ENCODE measurements around the gene SLC36A3. TPM values are rescaled to one million over a fixed set of nuclear protein-coding genes. Genes with fewer than 3 reads are reported as not detected.

SLC36A3 gene
- not detected for polyA plus RNA-seq (2013)

GRCh38 chr5:151303666-151304065 lies at the start of gene SLC36A3:
SLC36A3 (minus strand) TSS chr5:151303766; CDS start chr5:151303354, 412 bp downstream.
- Histone ChIP-seq H3K4me1 (ENCODE audit: control extremely low read depth in 1 of 4, control insufficient read depth in 4 of 4, insufficient read depth in 4 of 4, low read length in 3 of 4) (no peaks in the 10 kb centered on the region), H3K27ac (ENCODE audit: insufficient read depth in 1 of 2, low read depth in 1 of 2, low read length in 2 of 2, poor library complexity in 1 of 2, severe bottlenecking in 2 of 2) (no peak within 1 kb of the TSS), H3K9me3 (ENCODE audit: control extremely low read depth in 1 of 5, control insufficient read depth in 4 of 5, insufficient read depth in 2 of 5, low read depth in 1 of 5, low read length in 4 of 5) (no peaks in the 10 kb centered on the region), H3K27me3 (replicated peaks in 2 of 5; ENCODE audit: control insufficient read depth in 4 of 5, insufficient read depth in 5 of 5, low read length in 4 of 5) (peaks cover 0 to 9% (median 0%) of the 10 kb centered on the region in 5 experiments), H3K36me3 (ENCODE audit: control insufficient read depth in 4 of 4, insufficient read depth in 4 of 4, low read length in 3 of 4) (no peaks in the 10 kb centered on the region), H3K4me3 (ENCODE audit: control insufficient read depth in 1 of 7, extremely low read depth in 1 of 7, insufficient read depth in 4 of 7, low read depth in 2 of 7, low read length in 6 of 7) (no peak within 1 kb of the TSS)
- POLR2A ChIA-PET, result no interaction called here
- CTCF ChIA-PET, result no interaction called here
- DNase-seq, result no peak
- WGBS (ENCODE audit: insufficient coverage), result 82% methylated on average over 1 of the region's 2 CpGs

GRCh38 chr5:151351671-151352070 lies 48.1 kb upstream of the SLC36A3 start:
- Histone ChIP-seq H3K4me1 (ENCODE audit: control extremely low read depth in 1 of 4, control insufficient read depth in 4 of 4, insufficient read depth in 4 of 4, low read length in 3 of 4) (no peaks in the 10 kb centered on the region), H3K27ac (ENCODE audit: insufficient read depth in 1 of 2, low read depth in 1 of 2, low read length in 2 of 2, poor library complexity in 1 of 2, severe bottlenecking in 2 of 2) (no peak overlapping the region), H3K4me3 (ENCODE audit: control insufficient read depth in 1 of 7, extremely low read depth in 1 of 7, insufficient read depth in 4 of 7, low read depth in 2 of 7, low read length in 6 of 7) (no peak overlapping the region), H3K36me3 (ENCODE audit: control insufficient read depth in 4 of 4, insufficient read depth in 4 of 4, low read length in 3 of 4) (no peaks in the 10 kb centered on the region), H3K9me3 (ENCODE audit: control extremely low read depth in 1 of 5, control insufficient read depth in 4 of 5, insufficient read depth in 2 of 5, low read depth in 1 of 5, low read length in 4 of 5) (no peaks in the 10 kb centered on the region), H3K27me3 (replicated peaks in 2 of 5; ENCODE audit: control insufficient read depth in 4 of 5, insufficient read depth in 5 of 5, low read length in 4 of 5) (peaks cover 0 to 22% (median 16%) of the 10 kb centered on the region in 5 experiments)
- CTCF ChIA-PET, result no interaction called here
- 90% methylated on average over 1 of the region's 1 CpG for WGBS (ENCODE audit: insufficient coverage)
- POLR2A ChIA-PET, result no interaction called here
- no peak for DNase-seq

GRCh38 chr5:151348789-151349188 lies 45.2 kb upstream of the SLC36A3 start:
- no peaks in the 10 kb centered on the region for H3K36me3 ChIP-seq (ENCODE audit: control insufficient read depth in 4 of 4, insufficient read depth in 4 of 4, low read length in 3 of 4)
- WGBS (ENCODE audit: insufficient coverage), result 61% methylated on average over 2 of the region's 6 CpGs
- H3K9me3 ChIP-seq (ENCODE audit: control extremely low read depth in 1 of 5, control insufficient read depth in 4 of 5, insufficient read depth in 2 of 5, low read depth in 1 of 5, low read length in 4 of 5), result no peaks in the 10 kb centered on the region
- H3K27me3 ChIP-seq (replicated peaks in 2 of 5; ENCODE audit: control insufficient read depth in 4 of 5, insufficient read depth in 5 of 5, low read length in 4 of 5), result peaks cover 0 to 50% (median 24%) of the 10 kb centered on the region in 5 experiments
- no peak for DNase-seq
- CTCF ChIA-PET, result interaction anchor here (1.1 kb wide), 1 partner anchor 36 kb away, joined by 4 read pairs; no protein-coding TSS in a partner anchor
- no peak overlapping the region for H3K4me3 ChIP-seq (ENCODE audit: control insufficient read depth in 1 of 7, extremely low read depth in 1 of 7, insufficient read depth in 4 of 7, low read depth in 2 of 7, low read length in 6 of 7)
- POLR2A ChIA-PET, result no interaction called here
- H3K27ac ChIP-seq (ENCODE audit: insufficient read depth in 1 of 2, low read depth in 1 of 2, low read length in 2 of 2, poor library complexity in 1 of 2, severe bottlenecking in 2 of 2), result no peak overlapping the region
- H3K4me1 ChIP-seq (ENCODE audit: control extremely low read depth in 1 of 4, control insufficient read depth in 4 of 4, insufficient read depth in 4 of 4, low read length in 3 of 4), result no peaks in the 10 kb centered on the region

- no peak for DNase-seq
- Histone ChIP-seq H3K9me3 (ENCODE audit: control extremely low read depth in 1 of 5, control insufficient read depth in 4 of 5, insufficient read depth in 2 of 5, low read depth in 1 of 5, low read length in 4 of 5) (no peaks in the 10 kb centered on the region), H3K4me1 (ENCODE audit: control extremely low read depth in 1 of 4, control insufficient read depth in 4 of 4, insufficient read depth in 4 of 4, low read length in 3 of 4) (no peaks in the 10 kb centered on the region), H3K4me3 (ENCODE audit: control insufficient read depth in 1 of 7, extremely low read depth in 1 of 7, insufficient read depth in 4 of 7, low read depth in 2 of 7, low read length in 6 of 7) (no peak within 1 kb of the TSS), H3K27me3 (replicated peaks in 2 of 5; ENCODE audit: control insufficient read depth in 4 of 5, insufficient read depth in 5 of 5, low read length in 4 of 5) (peaks cover 0 to 65% (median 25%) of the 10 kb centered on the region in 5 experiments), H3K27ac (ENCODE audit: insufficient read depth in 1 of 2, low read depth in 1 of 2, low read length in 2 of 2, poor library complexity in 1 of 2, severe bottlenecking in 2 of 2) (no peak within 1 kb of the TSS), H3K36me3 (ENCODE audit: control insufficient read depth in 4 of 4, insufficient read depth in 4 of 4, low read length in 3 of 4) (no peaks in the 10 kb centered on the region)
- ChIA-PET CTCF (no interaction called here), POLR2A (no interaction called here)
- WGBS (ENCODE audit: insufficient coverage), result 67% methylated on average over 1 of the region's 8 CpGs
Measured at GRCh38 chr5:151347369-151347768, 43.8 kb upstream of the SLC36A3 start, which contains the start of gene SLC36A2. SLC36A2 (minus strand) TSS chr5:151347559; CDS start chr5:151347460, 99 bp downstream.

GRCh38 chr5:151345808-151346478 lies 42.4 kb upstream of the SLC36A3 start:
- peaks cover 4 to 76% (median 30%) of the 10 kb centered on the region in 5 experiments for H3K27me3 ChIP-seq (replicated peaks in 2 of 5; ENCODE audit: control insufficient read depth in 4 of 5, insufficient read depth in 5 of 5, low read length in 4 of 5)
- 69% methylated on average over 7 of the region's 8 CpGs for WGBS (ENCODE audit: insufficient coverage)
- H3K27ac ChIP-seq (ENCODE audit: insufficient read depth in 1 of 2, low read depth in 1 of 2, low read length in 2 of 2, poor library complexity in 1 of 2, severe bottlenecking in 2 of 2), result no peak overlapping the region
- ChIA-PET CTCF (no interaction called here), POLR2A (no interaction called here)
- H3K4me3 ChIP-seq (ENCODE audit: control insufficient read depth in 1 of 7, extremely low read depth in 1 of 7, insufficient read depth in 4 of 7, low read depth in 2 of 7, low read length in 6 of 7), result no peak overlapping the region
- no peak for DNase-seq
- H3K36me3 ChIP-seq (ENCODE audit: control insufficient read depth in 4 of 4, insufficient read depth in 4 of 4, low read length in 3 of 4), result no peaks in the 10 kb centered on the region
- H3K9me3 ChIP-seq (ENCODE audit: control extremely low read depth in 1 of 5, control insufficient read depth in 4 of 5, insufficient read depth in 2 of 5, low read depth in 1 of 5, low read length in 4 of 5), result no peaks in the 10 kb centered on the region
- no peaks in the 10 kb centered on the region for H3K4me1 ChIP-seq (ENCODE audit: control extremely low read depth in 1 of 4, control insufficient read depth in 4 of 4, insufficient read depth in 4 of 4, low read length in 3 of 4)

GRCh38 chr5:151345187-151345807 lies 41.7 kb upstream of the SLC36A3 start:
- Histone ChIP-seq H3K36me3 (ENCODE audit: control insufficient read depth in 4 of 4, insufficient read depth in 4 of 4, low read length in 3 of 4) (no peaks in the 10 kb centered on the region), H3K27ac (ENCODE audit: insufficient read depth in 1 of 2, low read depth in 1 of 2, low read length in 2 of 2, poor library complexity in 1 of 2, severe bottlenecking in 2 of 2) (no peak overlapping the region), H3K27me3 (replicated peaks in 2 of 5; ENCODE audit: control insufficient read depth in 4 of 5, insufficient read depth in 5 of 5, low read length in 4 of 5) (peaks cover 4 to 76% (median 30%) of the 10 kb centered on the region in 5 experiments), H3K9me3 (ENCODE audit: control extremely low read depth in 1 of 5, control insufficient read depth in 4 of 5, insufficient read depth in 2 of 5, low read depth in 1 of 5, low read length in 4 of 5) (no peaks in the 10 kb centered on the region), H3K4me1 (ENCODE audit: control extremely low read depth in 1 of 4, control insufficient read depth in 4 of 4, insufficient read depth in 4 of 4, low read length in 3 of 4) (no peaks in the 10 kb centered on the region), H3K4me3 (ENCODE audit: control insufficient read depth in 1 of 7, extremely low read depth in 1 of 7, insufficient read depth in 4 of 7, low read depth in 2 of 7, low read length in 6 of 7) (no peak overlapping the region)
- DNase-seq, result no peak
- WGBS (ENCODE audit: insufficient coverage), result 42% methylated on average over 11 of the region's 11 CpGs
- ChIA-PET CTCF (no interaction called here), POLR2A (no interaction called here)

GRCh38 chr5:151344088-151344487 lies 40.5 kb upstream of the SLC36A3 start:
- no peaks in the 10 kb centered on the region for H3K4me1 ChIP-seq (ENCODE audit: control extremely low read depth in 1 of 4, control insufficient read depth in 4 of 4, insufficient read depth in 4 of 4, low read length in 3 of 4)
- POLR2A ChIA-PET, result no interaction called here
- 95% methylated on average over 4 of the region's 7 CpGs for WGBS (ENCODE audit: insufficient coverage)
- no peaks in the 10 kb centered on the region for H3K36me3 ChIP-seq (ENCODE audit: control insufficient read depth in 4 of 4, insufficient read depth in 4 of 4, low read length in 3 of 4)
- no peak overlapping the region for H3K27ac ChIP-seq (ENCODE audit: insufficient read depth in 1 of 2, low read depth in 1 of 2, low read length in 2 of 2, poor library complexity in 1 of 2, severe bottlenecking in 2 of 2)
- H3K4me3 ChIP-seq (ENCODE audit: control insufficient read depth in 1 of 7, extremely low read depth in 1 of 7, insufficient read depth in 4 of 7, low read depth in 2 of 7, low read length in 6 of 7), result no peak overlapping the region
- DNase-seq, result no peak
- CTCF ChIA-PET, result no interaction called here
- no peaks in the 10 kb centered on the region for H3K9me3 ChIP-seq (ENCODE audit: control extremely low read depth in 1 of 5, control insufficient read depth in 4 of 5, insufficient read depth in 2 of 5, low read depth in 1 of 5, low read length in 4 of 5)
- H3K27me3 ChIP-seq (replicated peaks in 2 of 5; ENCODE audit: control insufficient read depth in 4 of 5, insufficient read depth in 5 of 5, low read length in 4 of 5), result peaks cover 4 to 74% (median 26%) of the 10 kb centered on the region in 5 experiments

All from common myeloid progenitor, CD34-positive (primary cell).